Upper lobe of left lung (tissue), 4 donors: ENCODE results near the gene PARVA.

Source experiments
- EP300 ChIP-seq, 4 donors: sonication (generic); formaldehyde crosslinking; IDR thresholded peaks; one replicate each; pipeline ENCODE4 v1.5.1; 2017; ENCODE audit warnings: antibody characterized with exemption in 4 of 4, control low read depth in 2 of 4
- POLR2A ChIP-seq, 4 donors: fragments of 450-650 bp; IDR thresholded peaks; one replicate each; pipeline ENCODE4 v1.5.1; 2016 to 2017; ENCODE audit warnings: antibody characterized with exemption in 4 of 4, mild to moderate bottlenecking in 2 of 4
- POLR2AphosphoS5 ChIP-seq, 2 donors: sonication (generic); formaldehyde crosslinking; IDR thresholded peaks; one replicate each; pipeline ENCODE4 v1.5.1; 2017; ENCODE audit warnings: antibody characterized with exemption in 2 of 2
- TF ChIP-seq, protein P1 (sequence below), 6 experiments: fragments of 450-650 bp in 4 of 6; fragments of 200-600 bp in 2 of 6; sonication (generic) in 2 of 6; IDR thresholded peaks; one replicate each; pipeline ENCODE4 v1.5.1; 2016 to 2019; ENCODE audit warnings: antibody characterized with exemption in 6 of 6

DNA sequence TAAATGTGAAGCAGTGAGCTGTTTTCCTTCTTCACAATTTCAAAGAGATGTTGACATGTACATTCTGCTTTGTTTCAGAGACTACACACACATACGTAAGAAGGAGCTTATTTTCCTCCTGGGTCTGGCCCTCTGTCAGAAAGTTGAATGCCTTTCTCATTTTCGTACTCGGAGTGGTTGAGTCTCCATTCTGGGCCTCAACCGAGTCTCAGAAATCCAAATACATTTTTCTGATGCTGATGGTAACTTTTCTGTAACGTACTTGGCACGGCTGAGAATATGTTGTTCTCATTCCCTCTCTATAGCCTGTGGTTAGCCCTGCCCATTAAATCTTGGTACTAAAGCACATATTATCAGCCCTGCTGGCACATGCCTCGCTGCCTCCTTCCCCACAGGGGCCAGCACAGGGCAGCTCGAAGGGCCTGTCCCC lies 25.3 kb downstream of the PARVA start:
- TF ChIP-seq EP300 (IDR thresholded peaks at IDR 0.05), result no peak
- TF ChIP-seq, protein P1, sequence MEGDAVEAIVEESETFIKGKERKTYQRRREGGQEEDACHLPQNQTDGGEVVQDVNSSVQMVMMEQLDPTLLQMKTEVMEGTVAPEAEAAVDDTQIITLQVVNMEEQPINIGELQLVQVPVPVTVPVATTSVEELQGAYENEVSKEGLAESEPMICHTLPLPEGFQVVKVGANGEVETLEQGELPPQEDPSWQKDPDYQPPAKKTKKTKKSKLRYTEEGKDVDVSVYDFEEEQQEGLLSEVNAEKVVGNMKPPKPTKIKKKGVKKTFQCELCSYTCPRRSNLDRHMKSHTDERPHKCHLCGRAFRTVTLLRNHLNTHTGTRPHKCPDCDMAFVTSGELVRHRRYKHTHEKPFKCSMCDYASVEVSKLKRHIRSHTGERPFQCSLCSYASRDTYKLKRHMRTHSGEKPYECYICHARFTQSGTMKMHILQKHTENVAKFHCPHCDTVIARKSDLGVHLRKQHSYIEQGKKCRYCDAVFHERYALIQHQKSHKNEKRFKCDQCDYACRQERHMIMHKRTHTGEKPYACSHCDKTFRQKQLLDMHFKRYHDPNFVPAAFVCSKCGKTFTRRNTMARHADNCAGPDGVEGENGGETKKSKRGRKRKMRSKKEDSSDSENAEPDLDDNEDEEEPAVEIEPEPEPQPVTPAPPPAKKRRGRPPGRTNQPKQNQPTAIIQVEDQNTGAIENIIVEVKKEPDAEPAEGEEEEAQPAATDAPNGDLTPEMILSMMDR (IDR thresholded peaks at IDR 0.05), result no peak
- no peak for TF ChIP-seq POLR2A (IDR thresholded peaks at IDR 0.05)
- no peak for TF ChIP-seq POLR2AphosphoS5 (IDR thresholded peaks at IDR 0.05)
